Measurements from ENCODE around the gene SMIM44.

Gene SMIM44

DNA sequence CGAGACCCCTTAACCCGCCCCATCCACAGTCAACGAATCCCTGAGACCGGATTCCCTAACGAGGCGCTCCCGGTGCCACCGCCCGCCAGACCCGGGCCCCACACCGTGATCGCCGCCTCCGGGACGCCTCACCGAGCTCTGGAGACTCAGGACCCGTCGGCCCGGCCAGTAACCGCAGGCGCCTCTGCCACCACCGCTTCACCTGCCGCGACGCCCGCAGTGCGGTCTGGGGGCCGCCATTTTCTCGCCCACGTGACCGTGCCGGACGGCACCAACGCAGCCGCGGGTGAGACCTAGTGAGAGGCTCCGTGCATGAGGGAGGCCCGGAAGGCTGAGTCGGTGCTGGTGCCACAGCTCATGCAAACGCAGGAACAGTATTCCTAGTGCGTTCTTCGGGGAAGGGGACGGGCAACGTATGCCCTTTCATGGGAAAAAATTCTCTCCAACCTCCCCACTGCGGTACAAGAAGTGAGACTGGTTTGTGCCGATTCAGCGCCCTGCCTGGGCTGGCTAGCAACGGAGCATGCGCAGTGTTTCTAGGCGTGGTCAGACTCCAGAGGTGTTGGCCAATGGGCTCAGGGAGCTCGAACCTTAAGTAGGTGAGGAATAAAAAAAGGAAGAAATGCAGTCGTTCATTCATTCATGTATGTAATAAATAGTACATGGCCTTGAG lies 17.3 kb upstream of the SMIM44 start, which contains the start of gene DOHH:
DOHH (minus strand) TSS at position 246 of the 673 bp plus-strand sequence. CDS start 3,860 bp downstream, outside the sequence.
- DNase-seq (ENCODE audit: low spot score): peak; percentile 87

DNA sequence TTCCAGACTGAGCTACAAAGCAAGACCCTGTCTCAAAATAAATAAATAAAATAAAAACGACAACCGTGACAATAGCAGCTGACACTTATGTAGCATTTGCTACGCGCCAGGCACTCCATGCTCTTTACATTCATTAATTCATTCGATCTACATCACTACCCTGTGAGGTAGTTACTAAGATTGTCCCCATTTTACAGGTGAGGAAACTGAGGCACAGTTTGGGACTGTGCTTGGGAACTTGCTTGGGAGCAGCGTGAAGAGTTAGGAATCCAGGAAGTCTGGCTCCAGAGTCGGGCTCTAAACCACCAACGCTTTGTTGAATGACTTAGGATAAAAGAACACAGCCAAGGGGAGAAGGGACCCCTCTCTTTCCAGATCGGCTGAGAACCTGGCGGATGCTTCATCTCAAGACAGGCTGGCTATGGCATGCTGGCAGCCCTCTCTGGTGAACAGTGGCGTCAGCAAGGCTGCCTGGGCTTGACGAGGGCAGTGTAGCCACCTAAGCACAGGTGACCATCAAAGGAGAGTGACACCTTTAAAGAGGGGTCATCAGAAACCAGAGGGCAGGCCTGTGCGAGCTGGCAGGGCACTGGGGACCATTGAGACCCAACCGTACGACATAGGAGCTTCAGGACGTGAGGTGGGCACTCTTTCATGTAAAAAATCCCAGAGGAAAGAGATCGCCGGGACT lies 16.6 kb upstream of the SMIM44 start:
- DNase-seq (ENCODE audit: low spot score): no peak

DNA sequence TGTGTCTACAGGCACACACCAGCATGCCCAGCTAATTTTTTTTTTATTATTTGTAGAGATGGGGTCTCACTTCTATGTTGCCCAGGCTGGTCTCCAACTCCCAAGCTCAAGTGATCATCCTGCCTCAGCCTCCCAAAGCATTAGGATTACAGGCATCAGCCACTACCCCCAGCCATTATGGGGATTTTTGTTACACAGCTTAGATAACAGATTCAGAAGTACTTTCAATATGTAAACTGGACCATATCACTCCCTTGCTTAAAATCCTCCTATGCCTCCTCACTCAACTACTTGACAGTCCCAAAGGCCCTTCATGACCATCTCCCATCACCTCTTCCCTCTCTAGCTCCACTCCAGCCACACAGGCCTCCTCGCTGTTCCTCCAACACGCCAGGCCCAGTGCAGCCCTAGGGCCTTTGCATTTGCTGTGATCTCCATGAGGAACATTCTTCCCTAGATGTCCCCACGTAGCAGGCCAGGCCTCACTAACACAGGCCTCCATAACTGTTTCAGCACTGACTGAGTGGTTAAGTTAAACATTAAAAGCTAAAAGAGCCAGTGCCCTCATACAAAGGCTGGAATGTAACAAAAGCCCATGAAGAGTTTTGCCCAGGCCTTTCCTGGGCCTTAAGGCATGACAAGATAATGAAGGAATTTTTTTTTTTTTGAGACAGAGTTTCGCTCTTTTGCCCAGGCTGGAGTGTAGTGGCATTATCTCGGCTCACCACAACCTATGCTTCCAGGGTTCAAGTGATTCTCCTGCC lies 14.7 kb upstream of the SMIM44 start:
- no peak for DNase-seq (ENCODE audit: low spot score)

DNA sequence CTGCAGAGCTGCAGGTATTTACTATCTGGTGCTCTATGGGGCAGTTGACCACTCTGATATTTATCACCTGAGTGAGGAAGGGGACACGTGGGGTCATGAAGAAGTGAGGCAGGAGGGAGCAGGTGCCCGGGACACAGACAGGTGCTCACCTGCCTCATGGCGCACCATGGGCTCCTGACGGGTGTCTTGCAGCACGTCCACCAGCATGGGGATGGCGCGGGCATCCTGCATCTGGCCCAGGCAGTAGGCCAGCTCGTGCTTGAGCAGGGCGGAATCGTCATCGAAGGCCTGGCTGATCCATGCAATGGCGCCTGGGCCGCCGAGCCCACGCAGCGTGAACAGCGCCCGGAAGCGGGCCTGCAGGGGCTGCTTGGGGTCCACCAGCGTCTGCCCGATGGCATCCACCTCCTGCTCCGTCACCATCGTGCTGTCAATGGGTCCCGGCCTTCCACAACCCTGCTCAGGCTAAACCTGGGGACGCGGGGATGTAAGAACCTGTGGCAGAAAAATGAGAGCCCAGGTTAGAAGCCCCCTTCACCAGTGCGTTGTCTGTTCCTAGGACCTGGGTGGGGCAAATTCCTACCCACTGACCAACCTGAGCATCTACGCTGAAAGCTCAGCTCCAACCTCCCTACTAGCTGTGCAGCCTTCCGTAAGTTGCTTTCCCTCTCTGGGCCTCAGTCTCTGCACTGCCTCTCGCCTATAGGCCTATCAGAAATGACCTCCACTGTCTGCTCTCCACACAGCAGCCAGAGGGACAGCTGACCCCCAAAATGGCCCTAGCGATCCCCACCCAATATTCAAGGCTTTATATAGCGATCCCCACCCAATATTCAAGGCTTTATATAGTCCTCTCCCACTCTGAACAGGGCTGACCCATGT lies 13.4 kb upstream of the SMIM44 start:
- DNase-seq (ENCODE audit: low spot score): no peak

DNA sequence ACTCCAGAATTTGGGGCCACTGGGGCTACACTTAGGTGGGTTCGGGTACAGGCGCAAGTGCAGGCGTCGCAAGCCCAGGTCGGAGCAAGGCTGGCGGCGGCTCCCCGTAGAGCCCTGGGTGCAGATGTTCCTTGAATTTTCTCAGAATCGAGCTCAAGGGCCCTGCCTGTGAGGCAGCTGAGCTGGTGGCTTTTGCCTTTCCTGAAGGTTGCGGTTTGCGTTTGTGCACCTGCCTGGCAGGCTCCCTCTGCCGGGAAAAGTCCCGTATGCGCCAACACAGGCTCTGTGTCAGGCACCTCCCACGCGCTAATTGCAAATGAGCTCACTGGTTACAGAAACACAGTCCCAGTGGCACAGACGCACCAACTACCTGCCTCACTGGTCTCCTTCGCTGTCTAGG lies 11.3 kb upstream of the SMIM44 start:
- no peak for DNase-seq (ENCODE audit: low spot score)

DNA sequence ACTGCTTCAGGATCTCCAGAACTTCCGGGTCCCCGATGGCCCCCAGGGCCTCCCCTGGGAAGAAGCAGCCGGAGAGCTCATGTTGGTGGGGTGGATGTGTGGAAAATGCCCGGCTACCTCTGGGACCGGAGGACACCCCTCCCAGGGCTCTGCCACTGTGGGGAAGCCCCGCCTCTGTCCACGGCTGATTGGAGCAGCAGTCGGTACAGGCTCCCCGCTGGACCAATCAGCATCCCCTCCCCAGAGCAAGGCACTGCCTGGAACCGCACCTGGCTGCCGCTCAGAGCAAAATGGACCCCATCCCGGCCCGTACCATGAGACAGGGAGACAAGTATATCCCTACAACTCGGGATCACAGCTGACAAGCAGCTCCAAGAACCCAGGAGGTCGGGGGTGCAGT lies 10.8 kb upstream of the SMIM44 start:
- no peak for DNase-seq (ENCODE audit: low spot score)

DNA sequence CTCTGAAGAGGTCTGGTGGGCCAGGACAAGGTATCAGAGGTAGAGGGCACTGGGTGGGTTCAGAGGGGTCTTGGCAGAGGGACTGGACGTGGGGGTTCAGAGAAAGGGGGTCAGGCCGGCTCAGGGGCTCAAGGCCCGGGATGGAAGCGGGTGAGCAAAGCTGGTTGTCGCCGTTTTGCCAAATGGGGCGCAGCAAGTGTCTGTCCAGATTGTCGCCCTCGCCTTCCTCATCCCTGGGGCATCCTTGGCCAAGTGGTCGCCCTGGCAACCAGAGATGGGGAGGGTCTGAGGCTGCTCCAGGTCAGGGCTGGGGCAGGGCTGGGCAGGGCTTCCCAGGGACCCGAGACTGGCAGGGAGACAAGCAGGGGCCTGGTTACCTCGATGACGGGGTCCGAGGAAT lies 10.4 kb upstream of the SMIM44 start:
- DNase-seq (ENCODE audit: low spot score): no peak

DNA sequence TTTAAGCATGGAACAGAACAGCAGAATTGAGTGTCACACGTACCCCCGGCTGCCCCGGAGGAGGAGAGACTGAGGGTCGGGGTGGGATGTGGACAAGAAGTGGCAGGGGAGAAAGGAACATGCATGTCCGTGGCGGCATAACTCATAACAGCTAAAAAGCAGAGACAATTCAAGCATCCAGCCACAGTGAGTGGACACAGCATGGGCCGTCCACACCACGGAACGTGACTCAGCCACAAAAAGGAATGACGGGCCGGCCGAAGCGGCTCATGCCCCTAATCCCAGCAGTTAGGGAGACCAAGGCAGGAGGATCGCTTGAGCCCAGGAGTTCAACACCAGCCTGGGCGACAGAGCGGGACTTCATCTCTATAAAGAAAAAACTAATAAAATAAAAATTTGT lies 9.7 kb upstream of the SMIM44 start:
- no peak for DNase-seq (ENCODE audit: low spot score)

DNA sequence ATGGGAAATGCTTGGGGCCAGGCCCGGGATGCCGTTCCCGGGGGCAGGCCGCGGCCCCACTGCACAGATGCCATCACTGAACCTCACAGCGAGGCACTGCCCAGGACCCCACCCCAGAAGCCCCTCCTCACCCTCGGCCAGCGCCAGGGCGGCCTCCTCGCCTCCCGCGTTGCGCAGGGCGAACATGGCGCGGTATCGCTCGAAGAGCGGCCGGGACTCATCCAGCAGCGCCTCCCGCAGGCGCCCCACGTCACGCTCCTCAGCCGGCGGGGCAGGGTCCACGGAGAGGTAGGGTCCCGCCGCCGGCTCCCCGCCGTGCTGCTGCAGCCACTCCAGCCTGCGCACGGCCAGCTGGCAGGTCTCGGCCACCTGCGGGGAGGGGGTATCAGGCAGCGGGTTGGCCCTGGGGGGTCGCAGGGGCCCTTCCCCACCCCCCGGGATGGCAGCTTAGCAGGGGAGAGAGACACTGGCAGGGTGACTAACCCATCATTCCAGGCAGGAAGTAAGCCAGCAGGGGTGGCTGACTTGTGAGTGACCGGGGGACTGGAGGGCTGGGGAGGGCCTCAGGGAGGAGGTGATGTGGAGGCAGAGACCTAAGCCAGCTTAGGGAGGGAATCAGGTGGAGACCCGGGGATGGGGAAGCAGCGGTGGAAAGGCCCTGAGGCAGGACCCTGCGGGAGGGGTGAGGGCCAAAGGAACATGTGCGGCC lies 9.0 kb upstream of the SMIM44 start:
- DNase-seq (ENCODE audit: low spot score): no peak

DNA sequence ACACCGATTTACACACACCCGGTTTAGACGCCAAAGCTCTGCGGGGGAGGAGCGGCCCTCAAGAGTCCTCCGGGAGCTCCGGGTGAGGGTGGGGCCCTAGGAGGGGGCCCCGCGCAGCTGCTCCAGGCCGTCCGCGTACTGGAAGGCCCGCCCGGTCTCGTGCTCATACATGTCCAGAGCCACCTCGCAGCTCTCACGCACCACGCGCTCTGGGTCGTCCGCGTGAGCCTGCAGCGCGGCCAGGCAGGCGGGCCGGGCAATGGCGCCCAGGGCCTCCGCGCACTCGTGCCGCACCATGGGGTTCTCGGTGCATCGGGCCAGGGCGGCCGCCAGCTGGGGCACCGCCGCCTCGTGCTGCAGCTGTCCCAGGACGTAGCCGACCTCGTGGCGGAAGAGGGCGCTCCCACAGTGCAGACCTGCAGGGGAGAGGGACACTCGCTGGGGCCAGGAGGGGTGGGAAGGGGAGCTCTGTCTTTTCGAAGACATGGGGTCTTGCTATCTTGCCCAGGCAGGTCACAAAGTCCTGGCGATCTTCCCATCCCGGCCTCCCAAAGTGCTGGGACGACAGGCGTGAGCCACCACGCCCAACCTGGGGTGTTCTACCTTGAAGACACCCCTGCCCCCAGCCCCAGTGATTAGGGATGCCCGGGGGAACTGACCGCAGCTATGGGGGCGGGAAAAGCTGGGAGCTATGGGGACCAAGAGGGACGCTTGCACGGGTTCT lies 8.3 kb upstream of the SMIM44 start:
- DNase-seq (ENCODE audit: low spot score): no peak

DNA sequence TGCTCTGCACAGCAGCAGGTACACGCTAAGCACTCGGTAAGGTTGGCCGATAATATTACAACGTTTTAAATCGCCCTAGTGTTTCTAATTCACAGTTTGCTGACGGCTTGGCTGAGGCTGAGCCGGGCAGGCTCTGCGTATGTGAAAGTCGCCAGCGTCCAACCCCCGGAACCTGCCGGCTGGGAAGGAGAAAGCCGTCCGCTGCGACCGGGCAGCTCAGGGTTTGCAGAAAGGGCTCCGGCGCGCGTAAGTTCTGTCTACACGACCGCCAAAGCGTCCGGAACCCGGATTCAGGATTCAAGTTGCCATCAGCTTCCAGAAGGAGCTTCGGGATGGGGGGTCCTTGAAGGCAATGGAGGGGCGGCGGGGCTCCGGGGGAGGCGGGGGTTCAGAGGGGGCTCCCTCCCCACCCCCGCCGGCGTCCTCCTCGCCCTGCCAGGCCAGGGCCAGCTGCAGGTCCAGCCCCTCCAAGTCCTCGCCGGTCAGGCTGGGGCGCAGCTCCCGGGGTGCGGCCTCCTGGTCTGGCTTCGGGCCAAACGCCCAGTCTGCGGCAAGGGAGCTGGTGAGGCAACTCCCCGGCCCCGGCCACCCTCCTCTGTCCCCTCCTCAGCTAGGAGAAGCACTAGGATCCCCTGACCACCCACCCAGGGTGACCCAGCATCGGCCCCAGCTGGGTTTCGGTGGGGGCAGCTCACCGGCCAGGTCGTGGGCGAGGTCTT lies 575 bp downstream of the SMIM44 start:
- no peak for DNase-seq (ENCODE audit: low spot score)

DNA sequence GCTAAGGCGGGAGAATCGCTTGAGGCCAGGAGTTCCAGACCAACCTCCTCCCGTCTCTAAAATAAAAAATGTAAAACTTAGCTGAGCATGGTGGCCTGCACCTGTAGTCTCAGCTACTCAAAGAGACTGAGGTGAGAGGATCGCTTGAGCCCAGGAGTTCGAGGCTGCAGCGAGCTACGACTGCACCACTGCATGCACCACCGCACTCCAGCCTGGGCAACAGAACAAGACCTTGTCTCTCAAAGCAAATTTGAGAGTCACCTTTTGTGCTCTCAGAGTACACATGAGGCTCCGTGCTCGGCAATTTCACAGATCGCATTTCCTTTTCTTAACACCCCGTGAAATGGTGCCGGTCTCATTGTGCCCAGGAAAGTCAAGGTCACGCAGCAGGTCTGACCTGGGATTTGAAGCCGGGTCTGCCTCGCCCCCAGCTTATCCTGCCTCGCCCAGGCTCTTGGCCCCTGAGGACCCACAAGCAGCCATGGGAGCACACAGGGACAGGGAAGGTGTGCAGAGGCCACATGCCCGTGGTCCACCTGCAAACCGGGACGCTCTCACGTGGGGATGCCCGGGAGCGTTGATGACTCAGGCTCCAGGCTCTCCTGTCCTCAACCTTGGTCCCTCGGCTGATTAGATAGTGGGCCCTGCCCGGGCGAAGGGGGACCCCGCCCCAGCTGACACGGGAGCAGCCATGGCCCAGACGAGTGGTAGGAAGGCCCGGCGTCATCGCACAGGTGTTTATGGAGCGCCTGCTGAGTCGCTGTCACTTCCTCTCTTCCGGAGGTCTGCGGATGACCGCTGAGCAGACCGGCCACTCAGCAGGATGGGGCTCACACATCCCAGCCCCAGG lies 1.8 kb downstream of the SMIM44 start:
- peak; percentile 27 for DNase-seq (ENCODE audit: low spot score)

DNA sequence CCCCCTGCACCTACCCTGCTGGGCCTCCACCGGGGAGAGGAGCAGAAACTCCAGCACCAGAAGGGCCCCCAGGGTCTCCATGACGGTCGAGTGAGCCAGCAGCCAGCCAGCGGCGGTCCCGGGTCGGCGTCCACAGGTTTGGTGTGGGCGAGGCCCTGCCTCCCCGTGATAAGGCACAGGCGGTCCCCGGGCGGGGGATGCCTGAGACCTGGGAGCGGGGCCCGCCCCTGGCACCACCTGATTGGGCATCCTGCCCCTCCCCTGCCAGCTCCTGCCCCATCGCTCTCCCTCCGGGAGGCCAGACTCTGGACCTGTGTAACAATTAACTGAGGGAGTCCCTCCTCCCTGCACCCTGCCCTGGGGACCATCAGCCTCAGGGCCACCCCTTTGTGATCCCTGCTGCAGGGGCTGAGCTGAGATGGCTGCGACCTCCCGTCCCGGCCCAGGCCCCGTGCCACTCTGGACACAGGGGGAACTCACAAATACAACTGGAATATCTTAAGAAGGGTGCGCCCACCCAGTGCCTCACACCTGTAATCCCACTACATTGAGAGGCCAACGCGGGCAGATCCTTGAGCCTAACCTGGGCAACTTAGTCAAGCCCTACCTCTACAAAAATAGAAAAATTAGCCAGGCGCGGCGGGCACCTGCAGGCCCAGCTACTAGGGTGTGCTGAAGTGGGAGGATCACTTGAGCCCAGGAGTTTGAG lies 2.7 kb downstream of the SMIM44 start, which contains the start of gene SMIM24:
SMIM24 (minus strand) TSS at position 143 of the 709 bp plus-strand sequence; CDS start at position 81, 62 bp downstream.
- no peak for DNase-seq (ENCODE audit: low spot score)

DNA sequence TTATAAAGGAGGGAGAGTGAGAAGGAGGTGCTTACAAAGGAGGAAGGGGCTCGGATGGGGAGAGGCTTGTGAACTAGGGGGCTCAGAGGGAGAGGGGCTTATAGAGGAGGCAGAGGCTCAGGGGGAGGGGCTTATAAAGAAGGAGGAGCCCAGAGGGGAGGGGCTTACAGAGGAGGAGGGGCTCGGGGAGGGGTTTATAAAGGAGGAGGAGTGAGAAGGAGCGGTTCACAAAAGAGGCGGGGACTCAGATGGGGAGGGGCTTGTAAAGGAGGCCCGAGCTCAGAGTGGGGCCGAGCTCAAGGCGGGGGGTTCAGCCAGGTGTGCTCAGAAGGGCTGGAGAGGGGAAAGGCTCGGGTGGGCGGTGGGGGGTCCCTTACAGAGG lies 3.4 kb downstream of the SMIM44 start:
- DNase-seq (ENCODE audit: low spot score): no peak

DNA sequence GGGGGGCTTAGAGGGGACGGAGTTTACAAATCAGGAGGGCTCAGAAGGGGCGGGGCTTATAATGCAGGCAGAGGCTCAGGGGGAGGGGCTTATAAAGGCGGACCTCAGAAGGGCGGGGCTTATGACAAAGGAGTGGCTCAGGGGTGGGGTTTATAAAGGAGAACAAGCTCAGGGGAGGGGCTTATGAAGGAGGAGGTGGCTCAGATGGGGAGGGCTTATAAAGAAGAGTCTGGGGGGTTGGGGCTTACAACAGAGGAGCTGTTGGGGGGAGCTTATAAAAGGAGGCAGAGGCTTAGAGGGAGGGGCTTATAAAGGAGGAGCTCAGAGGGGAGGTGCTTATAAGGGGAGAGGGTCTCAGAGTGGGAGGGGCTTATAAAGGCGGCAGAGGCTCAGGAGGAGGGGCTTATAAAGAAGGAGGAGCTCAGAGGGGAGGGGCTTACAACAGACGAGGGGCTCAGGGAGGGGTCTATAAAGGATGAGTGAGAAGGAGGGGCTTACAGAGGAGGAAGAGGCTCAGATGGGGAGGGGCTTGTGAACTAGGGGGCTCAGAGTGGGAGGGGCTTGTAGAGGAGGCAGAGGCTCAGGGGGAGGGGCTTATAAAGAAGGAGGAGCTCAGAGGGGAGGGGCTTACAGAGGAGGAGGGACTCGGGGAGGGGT lies 3.9 kb downstream of the SMIM44 start:
- DNase-seq (ENCODE audit: low spot score): peak; percentile 45

DNA sequence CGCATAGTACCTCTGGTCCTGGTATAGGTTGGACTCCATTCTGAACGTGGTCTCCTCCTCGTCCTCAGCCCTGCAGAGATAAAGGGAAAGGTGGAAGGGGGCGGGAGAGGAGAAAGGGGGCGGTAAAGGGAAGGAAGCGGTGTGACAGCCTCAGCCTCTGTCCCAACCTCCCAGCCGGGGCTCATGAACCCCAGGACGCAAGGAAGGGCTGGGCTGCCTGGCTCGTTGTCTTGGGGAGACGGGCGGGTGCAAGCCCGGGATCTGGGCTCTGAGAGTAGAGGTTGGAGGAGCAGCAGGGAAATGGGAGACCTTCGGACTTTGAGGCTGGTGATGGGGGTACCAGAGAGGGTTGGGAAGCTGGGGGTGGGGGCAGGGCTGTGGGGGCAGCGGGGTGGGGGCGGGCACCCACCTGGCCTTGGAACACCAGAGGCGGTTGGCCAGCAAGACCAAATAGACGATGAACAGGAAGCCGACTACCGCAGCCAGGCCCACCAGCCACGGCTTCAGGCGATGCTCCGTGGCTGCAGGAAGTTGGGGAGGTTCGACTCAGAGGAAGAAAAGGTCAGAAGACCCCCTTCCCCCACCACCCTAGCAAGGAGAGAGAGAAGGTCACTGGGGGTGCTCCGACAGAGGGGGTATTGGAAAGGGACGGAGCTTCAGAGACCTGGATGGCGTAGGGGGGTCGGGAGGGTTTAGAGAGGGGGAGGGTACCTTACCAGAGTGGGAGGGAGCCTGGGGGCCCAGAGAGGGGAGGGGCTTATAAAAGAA lies 4.6 kb downstream of the SMIM44 start:
- no peak for DNase-seq (ENCODE audit: low spot score)

DNA sequence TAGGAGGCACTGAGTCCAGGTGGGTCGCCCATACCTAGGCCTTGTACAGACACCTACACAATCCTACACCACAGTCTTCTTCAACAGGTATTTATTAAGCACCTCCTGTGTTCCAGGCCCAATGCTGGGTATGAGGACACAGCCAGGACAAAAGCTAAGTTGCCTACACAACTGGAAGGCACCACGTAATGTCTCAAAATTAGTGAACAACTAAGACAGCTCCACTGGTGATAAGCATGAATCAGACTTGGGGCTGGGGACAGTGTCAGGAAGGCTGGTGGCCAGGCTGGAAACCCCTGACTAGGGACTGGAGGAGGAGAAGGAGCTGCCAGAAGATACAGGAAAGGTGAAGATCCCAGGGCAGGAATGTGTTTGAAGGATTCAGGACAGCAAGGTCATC lies 5.3 kb downstream of the SMIM44 start:
- DNase-seq (ENCODE audit: low spot score): no peak

Measured in SW480 (cell line).